HG02642 (cell line): Measurements from ENCODE around the gene VIL1.

Experiments
- ATAC-seq: cut with Tn5 transposase; IDR thresholded peaks from one replicate; pipeline ENCODE4 v1.9.1; 2021; ENCODE audit warnings: mild to moderate bottlenecking; ENCODE audit not compliant: unreplicated experiment, poor library complexity

VIL1 gene

GRCh38 chr2:218435003-218435982 lies 16.4 kb downstream of the VIL1 start:
- no peak for ATAC-seq

GRCh38 chr2:218436992-218437391 lies 18.1 kb downstream of the VIL1 start:
- no peak for ATAC-seq

GRCh38 chr2:218437969-218438368 lies 19.0 kb downstream of the VIL1 start:
- no peak for ATAC-seq

GRCh38 chr2:218438596-218438995 lies 19.7 kb downstream of the VIL1 start:
- no peak for ATAC-seq

- ATAC-seq = no peak
Measured at GRCh38 chr2:218444692-218445357, 25.9 kb downstream of the VIL1 start.

DNA sequence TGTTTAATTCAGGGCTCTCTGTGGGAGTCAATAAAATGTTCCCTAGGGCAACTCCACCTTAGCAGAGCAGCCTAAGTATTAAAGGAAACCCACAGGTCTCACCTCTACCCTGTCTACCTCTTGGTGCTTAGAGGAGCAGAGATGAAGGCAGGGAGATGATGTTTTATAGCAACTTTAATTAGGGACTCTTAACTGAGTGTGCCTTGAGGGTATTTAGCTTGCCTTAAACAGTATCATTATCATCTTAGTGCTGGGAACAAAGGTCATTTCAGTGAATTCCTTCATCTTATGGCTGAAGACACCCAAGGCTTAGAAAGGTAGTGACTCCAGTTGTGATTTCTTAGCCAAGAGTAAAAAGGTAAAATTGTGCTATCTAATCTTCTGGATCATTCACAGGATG lies 26.7 kb downstream of the VIL1 start:
- ATAC-seq = no peak

DNA sequence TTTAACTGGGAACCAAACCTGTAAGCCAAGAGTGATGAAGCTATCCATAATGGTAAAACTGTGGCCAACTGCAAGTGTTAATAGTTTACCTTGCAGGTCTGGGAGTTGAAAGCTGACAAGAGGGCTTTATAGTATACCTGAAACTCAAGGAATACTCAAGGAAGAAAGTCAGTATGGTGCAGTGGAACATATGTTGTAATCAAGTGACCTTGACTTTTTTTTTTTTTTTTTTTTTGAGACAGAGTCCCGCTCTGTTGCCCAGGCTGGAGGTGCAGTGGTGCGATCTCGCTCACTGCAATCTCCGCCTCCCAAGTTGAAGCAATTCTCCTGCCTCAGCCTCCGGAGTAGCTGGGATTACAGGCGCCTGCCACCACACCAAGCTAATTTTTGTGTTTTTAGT lies 27.6 kb downstream of the VIL1 start:
- ATAC-seq = no peak

GRCh38 chr2:218447072-218447471 lies 28.1 kb downstream of the VIL1 start:
- no peak for ATAC-seq

DNA sequence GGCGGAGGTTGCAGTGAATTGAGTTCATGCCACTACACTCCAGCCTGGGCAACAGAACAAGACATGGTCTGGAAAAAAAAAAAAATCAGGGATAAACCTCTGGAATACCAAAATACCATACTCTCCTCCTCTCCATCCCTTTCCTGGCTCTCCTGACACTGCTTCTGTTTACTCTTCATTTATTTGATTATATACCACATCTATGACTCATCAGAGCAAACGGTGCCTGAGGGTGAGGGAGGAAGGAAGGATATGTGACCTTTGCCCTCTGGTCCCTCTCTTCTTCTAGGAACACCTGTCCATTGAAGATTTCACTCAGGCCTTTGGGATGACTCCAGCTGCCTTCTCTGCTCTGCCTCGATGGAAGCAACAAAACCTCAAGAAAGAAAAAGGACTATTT lies 30.0 kb downstream of the VIL1 start:
- ATAC-seq = no peak

- no peak for ATAC-seq
Measured at GRCh38 chr2:218452079-218452478, 33.2 kb downstream of the VIL1 start.

DNA sequence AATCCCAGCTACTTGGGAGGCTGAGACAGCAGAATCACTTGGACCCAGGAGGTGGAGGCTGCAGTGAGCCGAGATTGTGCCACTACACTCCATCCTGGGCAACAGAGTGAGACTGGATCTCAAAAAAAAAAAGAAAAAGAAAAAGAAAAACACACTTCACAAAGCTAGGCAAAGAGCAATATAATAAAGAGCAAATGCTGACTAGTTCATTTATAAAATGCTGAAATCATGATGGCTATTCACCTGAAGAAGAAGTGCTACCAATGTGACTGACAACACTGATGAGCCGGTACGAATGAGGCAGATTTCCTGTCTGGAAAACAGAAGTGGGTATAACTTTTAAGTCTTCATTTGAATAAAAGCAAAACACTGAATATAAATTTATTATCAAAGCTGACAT lies 37.9 kb downstream of the VIL1 start:
- ATAC-seq = no peak

DNA sequence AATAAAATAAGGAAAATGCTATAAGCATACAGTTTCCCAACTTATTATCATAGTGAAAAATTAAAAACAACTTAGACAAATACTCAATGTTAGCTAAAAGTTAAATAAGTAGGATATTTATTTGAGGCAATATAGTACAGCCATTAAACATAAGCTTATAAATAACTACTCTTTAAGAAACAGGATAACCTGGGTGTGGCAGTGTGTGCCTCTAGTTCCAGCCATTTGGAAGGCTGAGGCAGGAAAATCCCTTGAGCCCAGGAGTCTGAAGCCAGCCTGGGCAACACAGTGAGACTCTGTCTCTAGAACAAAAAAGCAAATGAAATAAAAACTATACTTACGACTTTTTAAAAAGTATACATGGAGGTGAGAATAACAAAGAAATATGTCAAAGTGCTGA lies 39.7 kb downstream of the VIL1 start:
- no peak for ATAC-seq

GRCh38 chr2:218465987-218466633 lies 47.2 kb downstream of the VIL1 start:
- no peak for ATAC-seq

DNA sequence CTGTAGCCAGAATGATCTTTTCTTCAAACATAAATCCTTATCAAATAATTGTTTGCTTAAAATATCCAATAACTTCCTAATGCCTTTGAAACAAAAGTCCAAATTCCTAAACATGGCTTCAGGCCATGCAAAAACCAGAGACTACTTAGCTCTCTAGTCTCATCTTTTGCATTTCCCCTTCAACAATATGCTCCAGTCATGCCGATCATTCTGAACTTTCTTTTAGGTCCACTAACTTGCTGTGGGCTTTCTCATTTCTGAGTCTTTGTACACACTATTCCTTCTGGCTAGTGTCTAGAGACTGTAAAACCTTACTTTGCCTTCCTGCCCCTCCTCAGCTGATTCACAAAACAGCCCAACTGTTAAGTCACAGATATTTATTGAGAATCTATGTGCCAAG lies 51.5 kb downstream of the VIL1 start:
- no peak for ATAC-seq

DNA sequence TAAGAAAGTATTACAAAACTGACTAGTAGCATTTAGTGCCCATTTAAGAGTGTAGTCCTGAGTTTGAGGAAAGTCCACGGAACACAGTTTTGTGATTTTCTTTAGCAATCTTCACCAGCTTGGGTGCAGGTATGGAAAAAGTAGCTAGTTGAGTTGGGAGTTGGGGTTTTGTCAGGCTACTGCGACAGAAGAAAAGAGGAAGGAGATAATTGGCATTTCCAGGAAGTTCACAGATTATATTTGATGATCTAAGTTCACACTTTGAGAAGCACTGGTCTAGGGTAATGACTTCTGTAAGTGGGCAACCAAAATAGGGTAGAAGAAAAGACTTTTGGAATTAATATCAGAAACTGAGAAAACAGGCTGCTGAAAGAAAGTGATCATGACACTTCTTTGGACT lies 52.1 kb downstream of the VIL1 start:
- no peak for ATAC-seq

GRCh38 chr2:218471982-218472381 lies 53.1 kb downstream of the VIL1 start:
- ATAC-seq = no peak

- ATAC-seq = no peak
Measured at GRCh38 chr2:218472988-218473387, 54.1 kb downstream of the VIL1 start.

DNA sequence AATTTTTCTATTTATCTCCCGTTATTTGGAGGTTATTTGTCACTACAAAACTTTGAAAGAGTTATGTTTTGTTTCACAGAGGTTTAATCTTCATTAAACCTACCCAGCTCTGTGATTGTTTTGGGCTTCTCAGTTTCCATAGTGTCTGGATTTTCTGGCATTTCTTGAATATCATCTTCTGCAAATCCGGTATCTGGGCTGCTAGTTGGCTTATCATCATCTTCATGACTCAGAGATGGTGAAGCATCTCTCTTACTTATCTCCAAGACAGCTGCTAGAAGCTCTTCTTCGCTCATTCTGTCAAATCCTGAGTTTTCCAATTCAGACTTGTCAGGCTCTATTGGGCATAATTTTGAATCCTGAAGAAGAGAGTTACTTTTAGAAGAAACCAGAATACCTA lies 55.6 kb downstream of the VIL1 start:
- ATAC-seq = no peak

- ATAC-seq = no peak
Measured at GRCh38 chr2:218476676-218477075, 57.8 kb downstream of the VIL1 start.

DNA sequence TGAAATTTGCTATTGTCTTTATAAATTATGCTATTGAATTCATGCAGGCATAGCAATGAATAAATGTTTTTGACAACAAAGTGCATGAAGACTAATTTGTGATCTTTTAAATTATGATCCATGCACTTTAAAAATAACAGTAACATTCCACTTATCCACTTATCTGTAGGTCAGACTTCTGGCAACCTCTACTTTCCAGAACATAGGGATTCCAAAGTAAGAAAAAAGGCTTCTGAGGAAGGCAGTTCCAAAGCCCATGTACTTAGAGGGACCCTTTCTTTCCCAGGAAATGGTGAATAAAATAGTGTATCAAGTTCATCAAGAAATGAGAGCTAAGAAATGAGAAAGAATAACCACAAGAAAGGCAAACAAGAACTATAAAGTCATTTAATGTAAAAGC lies 58.3 kb downstream of the VIL1 start:
- ATAC-seq = no peak

GRCh38 chr2:218478544-218478943 lies 59.6 kb downstream of the VIL1 start:
- no peak for ATAC-seq
